Thyroid gland (tissue), 4 donors: Measurements from ENCODE around the gene ABCD1.

Experiments
- CTCF ChIP-seq, 6 experiments: fragments of 200-600 bp in 3 of 6; fragments of 450-650 bp in 3 of 6; sonication (generic) in 3 of 6; IDR thresholded peaks; one replicate each; pipeline ENCODE4 v1.5.1; 2016 to 2019; ENCODE audit warnings: antibody characterized with exemption in 6 of 6, mild to moderate bottlenecking in 2 of 6, inconsistent platforms in 1 of 6, moderate library complexity in 1 of 6
- POLR2A ChIP-seq, 2 donors: fragments of 450-650 bp; IDR thresholded peaks; one replicate each; pipeline ENCODE4 v1.6.1; 2017; ENCODE audit warnings: antibody characterized with exemption in 2 of 2, mild to moderate bottlenecking in 2 of 2, moderate library complexity in 1 of 2

DNA sequence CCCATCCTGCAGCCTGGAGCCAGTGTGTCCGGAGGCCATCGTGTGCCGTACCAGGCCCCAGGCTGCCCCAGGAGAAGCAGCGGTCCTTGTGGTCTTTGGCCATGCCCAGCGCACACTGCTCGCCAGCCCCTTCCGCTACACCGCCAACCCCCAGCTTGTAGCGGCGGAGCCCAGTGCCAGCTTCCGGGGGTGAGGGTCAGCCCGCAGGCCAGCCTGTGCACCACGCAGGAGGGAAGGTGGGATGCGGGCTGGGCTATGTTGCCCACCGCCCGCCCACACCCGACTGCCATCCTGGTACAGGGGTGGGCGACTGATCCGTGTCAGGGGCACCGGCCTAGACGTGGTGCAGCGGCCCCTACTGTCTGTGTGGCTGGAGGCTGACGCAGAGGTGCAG is 48.6 kb downstream of the ABCD1 start:
- no peak for TF ChIP-seq CTCF (IDR thresholded peaks at IDR 0.05)
- TF ChIP-seq POLR2A (IDR thresholded peaks at IDR 0.05), result no peak
